ENCODE data around the gene TDRD1. TPM values are rescaled to one million over a fixed set of nuclear protein-coding genes. Genes with fewer than 3 reads are reported as not detected.
"Not testable (repeated sequence)": the region's sequence is repeated elsewhere in the genome, so short reads cannot be mapped to it uniquely, and the experiment has no call there.

Gene TDRD1
- 0.24 TPM for total RNA-seq (ENCODE audit: insufficient read depth, low replicate concordance)

- no peak for DNase-seq (ENCODE audit: low spot score)
Measured at GRCh38 chr10:114179148-114179547, at the start of gene TDRD1. TSS of gene TDRD1 (plus strand) at chr10:114179353. CDS start at chr10:114187832, 8,479 bp downstream.

GRCh38 chr10:114131094-114131493 is 48.1 kb upstream of the TDRD1 start:
- no peak for DNase-seq (ENCODE audit: low spot score)

- DNase-seq (ENCODE audit: low spot score): no peak
Measured at GRCh38 chr10:114135476-114135875, 43.7 kb upstream of the TDRD1 start.

GRCh38 chr10:114138581-114138980 is 40.6 kb upstream of the TDRD1 start:
- DNase-seq (ENCODE audit: low spot score): no peak

- DNase-seq (ENCODE audit: low spot score): no peak
Measured at GRCh38 chr10:114140036-114140435, 39.1 kb upstream of the TDRD1 start.

GRCh38 chr10:114140827-114141226 is 38.3 kb upstream of the TDRD1 start:
- not testable (repeated sequence) for DNase-seq (ENCODE audit: low spot score)

- DNase-seq (ENCODE audit: low spot score): no peak
Measured at GRCh38 chr10:114142018-114142417, 37.1 kb upstream of the TDRD1 start.

GRCh38 chr10:114143160-114143559 is 36.0 kb upstream of the TDRD1 start:
- DNase-seq (ENCODE audit: low spot score): no peak

- DNase-seq (ENCODE audit: low spot score): not testable (repeated sequence)
Measured at GRCh38 chr10:114149476-114149875, 29.7 kb upstream of the TDRD1 start.

- no peak for DNase-seq (ENCODE audit: low spot score)
Measured at GRCh38 chr10:114151486-114151885, 27.7 kb upstream of the TDRD1 start.

GRCh38 chr10:114151892-114152291 is 27.3 kb upstream of the TDRD1 start:
- DNase-seq (ENCODE audit: low spot score): no peak

- DNase-seq (ENCODE audit: low spot score): no peak
Measured at GRCh38 chr10:114157912-114158311, 21.2 kb upstream of the TDRD1 start.

GRCh38 chr10:114163062-114163461 is 16.1 kb upstream of the TDRD1 start:
- no peak for DNase-seq (ENCODE audit: low spot score)

GRCh38 chr10:114166043-114166442 is 13.1 kb upstream of the TDRD1 start:
- peak; percentile 65 for DNase-seq (ENCODE audit: low spot score)

GRCh38 chr10:114166494-114166893 is 12.7 kb upstream of the TDRD1 start:
- DNase-seq (ENCODE audit: low spot score): no peak

- DNase-seq (ENCODE audit: low spot score): no peak
Measured at GRCh38 chr10:114167985-114168384, 11.2 kb upstream of the TDRD1 start.

- DNase-seq (ENCODE audit: low spot score): no peak
Measured at GRCh38 chr10:114168450-114169009, 10.6 kb upstream of the TDRD1 start.

GRCh38 chr10:114172216-114172615 is 6.9 kb upstream of the TDRD1 start:
- peak; percentile 83 for DNase-seq (ENCODE audit: low spot score)

GRCh38 chr10:114172776-114173602 is 6.2 kb upstream of the TDRD1 start:
- peak; percentile 28 for DNase-seq (ENCODE audit: low spot score)

GRCh38 chr10:114173603-114173920 is 5.6 kb upstream of the TDRD1 start:
- DNase-seq (ENCODE audit: low spot score): peak; percentile 26

- peak; percentile 94 for DNase-seq (ENCODE audit: low spot score)
Measured at GRCh38 chr10:114173921-114174694, 5.0 kb upstream of the TDRD1 start, which contains the start of gene CCDC186. TSS of gene CCDC186 (minus strand) at chr10:114174203. CDS start at chr10:114163268, 10,935 bp downstream.

- DNase-seq (ENCODE audit: low spot score): peak; percentile 37
Measured at GRCh38 chr10:114174695-114175188, 4.4 kb upstream of the TDRD1 start.
